HPDE6-E6E7 (cell line): ENCODE results near the gene PCED1B.

Source experiments
- DNase-seq: peaks from one replicate; pipeline ENCODE4 v3.0.0; 2011; ENCODE audit warnings: missing footprints; ENCODE audit errors: extremely low spot score

Gene PCED1B

GRCh38 chr12:47067771-47068431, 11.5 kb upstream of the PCED1B start:
- DNase-seq: no peak

GRCh38 chr12:47068539-47068938, 10.9 kb upstream of the PCED1B start:
- no peak for DNase-seq

- no peak for DNase-seq
Measured at GRCh38 chr12:47070310-47070709, 9.1 kb upstream of the PCED1B start.

- no peak for DNase-seq
Measured at GRCh38 chr12:47071241-47071852, 8.1 kb upstream of the PCED1B start.

- no peak for DNase-seq
Measured at GRCh38 chr12:47073951-47074350, 5.5 kb upstream of the PCED1B start.

- no peak for DNase-seq
Measured at GRCh38 chr12:47074757-47075156, 4.7 kb upstream of the PCED1B start.

GRCh38 chr12:47075192-47076084, 4.0 kb upstream of the PCED1B start:
- DNase-seq: no peak

- DNase-seq: no peak
Measured at GRCh38 chr12:47077206-47078085, 2.0 kb upstream of the PCED1B start.

GRCh38 chr12:47078086-47078395, 1.4 kb upstream of the PCED1B start:
- DNase-seq: no peak

- no peak for DNase-seq
Measured at GRCh38 chr12:47078733-47079467, 521 bp upstream of the PCED1B start.

GRCh38 chr12:47079981-47080724, 732 bp downstream of the PCED1B start:
- DNase-seq: no peak

- no peak for DNase-seq
Measured at GRCh38 chr12:47080725-47081502, 1.5 kb downstream of the PCED1B start.

GRCh38 chr12:47082283-47082682, 2.9 kb downstream of the PCED1B start:
- no peak for DNase-seq

GRCh38 chr12:47082796-47083621, 3.6 kb downstream of the PCED1B start:
- DNase-seq: no peak

GRCh38 chr12:47084172-47084571, 4.8 kb downstream of the PCED1B start:
- DNase-seq: no peak

GRCh38 chr12:47085815-47086252, 6.4 kb downstream of the PCED1B start:
- no peak for DNase-seq

- no peak for DNase-seq
Measured at GRCh38 chr12:47087088-47087688, 7.8 kb downstream of the PCED1B start.
